HEK293 (cell line): ENCODE results near the gene NUP62.

Experiments used
- BCL6B ChIP-seq: fragments of 450-650 bp; formaldehyde crosslinking; IDR thresholded peaks from 2 replicates; pipeline ENCODE4 v1.5.1; 2017; ENCODE audit warnings: missing biosample characterization, missing genetic modification characterization
- HOXA7 ChIP-seq: sonication (generic); formaldehyde crosslinking; IDR thresholded peaks from 2 replicates; pipeline ENCODE4 v1.8.1; 2022; ENCODE audit warnings: missing genetic modification reagents, borderline replicate concordance
- KLF17 ChIP-seq: fragments of 450-650 bp; formaldehyde crosslinking; IDR thresholded peaks from 2 replicates; pipeline ENCODE4 v1.5.1; 2016; ENCODE audit warnings: missing biosample characterization, missing genetic modification characterization
- PATZ1 ChIP-seq: fragments of 450-650 bp; formaldehyde crosslinking; IDR thresholded peaks from 2 replicates; pipeline ENCODE4 v1.5.1; 2016; ENCODE audit warnings: missing biosample characterization, missing genetic modification characterization
- PRDM10 ChIP-seq: fragments of 450-650 bp; formaldehyde crosslinking; IDR thresholded peaks from 2 replicates; pipeline ENCODE4 v1.5.1; 2016; ENCODE audit warnings: missing biosample characterization, missing genetic modification characterization
- SALL2 ChIP-seq: fragments of 450-650 bp; formaldehyde crosslinking; IDR thresholded peaks from 2 replicates; pipeline ENCODE4 v1.5.0; 2017; ENCODE audit warnings: missing biosample characterization, mild to moderate bottlenecking, missing genetic modification characterization, borderline replicate concordance
- YY2 ChIP-seq: fragments of 450-650 bp; formaldehyde crosslinking; IDR thresholded peaks from 2 replicates; pipeline ENCODE4 v1.5.1; 2016; ENCODE audit warnings: missing biosample characterization, missing genetic modification characterization
- ZBTB11 ChIP-seq: fragments of 450-650 bp; formaldehyde crosslinking; conservative IDR thresholded peaks from 2 replicates; pipeline ENCODE4 v1.5.1; 2016; ENCODE audit warnings: low read depth, missing biosample characterization, missing genetic modification characterization
- ZBTB6 ChIP-seq: fragments of 450-650 bp; formaldehyde crosslinking; IDR thresholded peaks from 2 replicates; pipeline ENCODE4 v1.5.1; 2017; ENCODE audit warnings: missing biosample characterization, missing genetic modification characterization
- ZFP69B ChIP-seq: fragments of 450-650 bp; formaldehyde crosslinking; IDR thresholded peaks from 2 replicates; pipeline ENCODE4 v1.5.1; 2016; ENCODE audit warnings: missing biosample characterization, missing genetic modification characterization
- ZNF146 ChIP-seq: fragments of 450-650 bp; formaldehyde crosslinking; IDR thresholded peaks from 2 replicates; pipeline ENCODE4 v1.5.1; 2016; ENCODE audit warnings: missing biosample characterization, missing genetic modification characterization
- ZNF155 ChIP-seq: fragments of 450-650 bp; formaldehyde crosslinking; IDR thresholded peaks from 2 replicates; pipeline ENCODE4 v1.5.1; 2016; ENCODE audit warnings: missing biosample characterization, missing genetic modification characterization
- ZNF157 ChIP-seq: fragments of 450-650 bp; formaldehyde crosslinking; IDR thresholded peaks from 2 replicates; pipeline ENCODE4 v1.5.1; 2016; ENCODE audit warnings: missing biosample characterization, missing genetic modification characterization
- ZNF174 ChIP-seq: fragments of 450-650 bp; formaldehyde crosslinking; IDR thresholded peaks from 2 replicates; pipeline ENCODE4 v1.5.0; 2017; ENCODE audit warnings: missing biosample characterization, mild to moderate bottlenecking, missing genetic modification characterization
- ZNF2 ChIP-seq: fragments of 450-650 bp; formaldehyde crosslinking; IDR thresholded peaks from 2 replicates; pipeline ENCODE4 v1.5.1; 2016; ENCODE audit warnings: missing biosample characterization, missing genetic modification characterization
- ZNF223 ChIP-seq: fragments of 450-650 bp; formaldehyde crosslinking; IDR thresholded peaks from 2 replicates; pipeline ENCODE4 v1.5.1; 2016; ENCODE audit warnings: missing biosample characterization, missing genetic modification characterization
- ZNF266 ChIP-seq: fragments of 450-650 bp; formaldehyde crosslinking; IDR thresholded peaks from 2 replicates; pipeline ENCODE4 v1.5.1; 2016; ENCODE audit warnings: missing biosample characterization, missing genetic modification characterization, low read depth
- ZNF404 ChIP-seq: fragments of 450-650 bp; formaldehyde crosslinking; IDR thresholded peaks from 2 replicates; pipeline ENCODE4 v1.5.1; 2017; ENCODE audit warnings: missing biosample characterization, missing genetic modification characterization
- ZNF416 ChIP-seq: fragments of 450-650 bp; formaldehyde crosslinking; IDR thresholded peaks from 2 replicates; pipeline ENCODE4 v1.5.1; 2016; ENCODE audit warnings: missing biosample characterization, missing genetic modification characterization
- ZNF473 ChIP-seq: fragments of 450-650 bp; formaldehyde crosslinking; IDR thresholded peaks from 2 replicates; pipeline ENCODE4 v1.5.1; 2017; ENCODE audit warnings: missing biosample characterization, missing genetic modification characterization
- ZNF488 ChIP-seq: fragments of 450-650 bp; formaldehyde crosslinking; IDR thresholded peaks from 2 replicates; pipeline ENCODE4 v1.5.1; 2016; ENCODE audit warnings: missing biosample characterization, missing genetic modification characterization
- ZNF501 ChIP-seq: fragments of 450-650 bp; formaldehyde crosslinking; IDR thresholded peaks from 2 replicates; pipeline ENCODE4 v1.5.1; 2016; ENCODE audit warnings: missing biosample characterization, missing genetic modification characterization
- ZNF529 ChIP-seq: fragments of 450-650 bp; formaldehyde crosslinking; IDR thresholded peaks from 2 replicates; pipeline ENCODE4 v1.5.1; 2017; ENCODE audit warnings: missing genetic modification characterization, missing biosample characterization; ENCODE audit not compliant: insufficient replicate concordance
- ZNF560 ChIP-seq: fragments of 450-650 bp; formaldehyde crosslinking; IDR thresholded peaks from 2 replicates; pipeline ENCODE4 v1.5.1; 2017; ENCODE audit warnings: missing biosample characterization, missing genetic modification characterization, borderline replicate concordance
- ZNF571 ChIP-seq: fragments of 450-650 bp; formaldehyde crosslinking; IDR thresholded peaks from 2 replicates; pipeline ENCODE4 v1.5.0; 2017; ENCODE audit warnings: missing biosample characterization, missing genetic modification characterization
- ZNF623 ChIP-seq: fragments of 450-650 bp; formaldehyde crosslinking; IDR thresholded peaks from 2 replicates; pipeline ENCODE4 v1.5.1; 2016; ENCODE audit warnings: missing biosample characterization, missing genetic modification characterization
- ZNF660 ChIP-seq: fragments of 450-650 bp; IDR thresholded peaks from 2 replicates; pipeline ENCODE4 v1.5.1; 2018; ENCODE audit warnings: missing biosample characterization, mild to moderate bottlenecking, missing genetic modification characterization
- ZNF707 ChIP-seq: fragments of 450-650 bp; formaldehyde crosslinking; IDR thresholded peaks from 2 replicates; pipeline ENCODE4 v1.5.1; 2016; ENCODE audit warnings: missing biosample characterization, missing genetic modification characterization

The NUP62 gene

GRCh38 chr19:49929121-49929610 is at the start of gene NUP62, which contains the start of gene ATF5 (continued):
- TF ChIP-seq ZNF560 (tag by site-specific recombination) = no peak
- TF ChIP-seq PRDM10 (tag by site-specific recombination) = peak; percentile 7; the same call in 1 of the 2 replicates
- TF ChIP-seq HOXA7 (CRISPR knock-in tag) = no peak
- TF ChIP-seq ZNF223 (tag by site-specific recombination) = no peak
- no peak for TF ChIP-seq ZNF266
- TF ChIP-seq ZNF571 (tag by site-specific recombination) = no peak
- peak; percentile 92 for TF ChIP-seq ZNF660 (tag by site-specific recombination)
- no peak for TF ChIP-seq ZNF707 (tag by site-specific recombination)
- TF ChIP-seq BCL6B (tag by site-specific recombination) = no peak
- TF ChIP-seq ZBTB11 (tag by site-specific recombination) = no peak
- peak; percentile 87 for TF ChIP-seq ZFP69B
- TF ChIP-seq ZNF2 (tag by site-specific recombination) = peak; percentile 77
- peak; percentile 71 for TF ChIP-seq KLF17 (tag by site-specific recombination)
- TF ChIP-seq ZNF155 = no peak
- no peak for TF ChIP-seq SALL2 (tag by site-specific recombination)
- TF ChIP-seq ZNF416 = no peak
- no peak for TF ChIP-seq ZNF174 (tag by site-specific recombination)
- TF ChIP-seq ZNF404 (tag by site-specific recombination) = 0 out of 2 replicates have a peak, but pooled peaks have one; percentile 9
- TF ChIP-seq PATZ1 (tag by site-specific recombination) = peak; percentile 85
- no peak for TF ChIP-seq ZNF473 (tag by site-specific recombination)
- no peak for TF ChIP-seq ZNF623 (tag by site-specific recombination)
- TF ChIP-seq ZNF529 (tag by site-specific recombination) = no peak
- peak; percentile 83 for TF ChIP-seq YY2 (tag by site-specific recombination)
- TF ChIP-seq ZNF501 (tag by site-specific recombination) = peak; percentile 88; the same call in 1 of the 2 replicates
- no peak for TF ChIP-seq ZNF488 (tag by site-specific recombination)
- no peak for TF ChIP-seq ZNF157 (tag by site-specific recombination)
- TF ChIP-seq ZBTB6 = peak; percentile 33
- no peak for TF ChIP-seq ZNF146 (tag by site-specific recombination)
